Gastrocnemius medialis (tissue), 4 donors: ENCODE measurements around the gene CADM2.

Experiments
- CTCF ChIP-seq, 5 experiments: fragments of 450-650 bp in 3 of 5; fragments of 200-600 bp in 2 of 5; sonication (generic) in 2 of 5; IDR thresholded peaks in 4 of 5; conservative IDR thresholded peaks in 1 of 5; 1 replicate in 4 of 5; 2 replicates in 1 of 5; pipeline ENCODE4 v1.5.1; 2016 to 2019; ENCODE audit warnings: antibody characterized with exemption in 5 of 5, mild to moderate bottlenecking in 3 of 5, moderate library complexity in 3 of 5
- POLR2A ChIP-seq, 2 donors: fragments of 450-650 bp; IDR thresholded peaks; one replicate each; pipeline ENCODE4 v1.6.1; 2017; ENCODE audit warnings: antibody characterized with exemption in 2 of 2, mild to moderate bottlenecking in 2 of 2, moderate library complexity in 2 of 2

GRCh38 chr3:85584779-85585356, 626.1 kb downstream of the CADM2 start:
- TF ChIP-seq POLR2A (IDR thresholded peaks at IDR 0.05) (no peak), CTCF (IDR thresholded peaks at IDR 0.05 in 4 of 5, conservative IDR thresholded peaks at IDR 0.05 in 1 of 5) (no peak)
